GM18873 (cell line): ENCODE measurements around the gene HNRNPDL.
"Not testable (repeated sequence)": the region's sequence is repeated elsewhere in the genome, so short reads cannot be mapped to it uniquely, and the experiment has no call there.

ENCODE experiments used
- ATAC-seq: cut with Tn5 transposase; IDR thresholded peaks from one replicate; pipeline ENCODE4 v1.9.1; 2021; ENCODE audit warnings: mild to moderate bottlenecking, moderate library complexity, moderate number of reproducible peaks; ENCODE audit not compliant: unreplicated experiment, low FRiP score

The HNRNPDL gene

GRCh38 chr4:82434949-82435348 lies 4.7 kb upstream of the HNRNPDL start:
- no peak for ATAC-seq

- no peak for ATAC-seq
Observed at GRCh38 chr4:82433791-82434190, 3.5 kb upstream of the HNRNPDL start.

- ATAC-seq: no peak
Observed at GRCh38 chr4:82432596-82432995, 2.3 kb upstream of the HNRNPDL start.

DNA sequence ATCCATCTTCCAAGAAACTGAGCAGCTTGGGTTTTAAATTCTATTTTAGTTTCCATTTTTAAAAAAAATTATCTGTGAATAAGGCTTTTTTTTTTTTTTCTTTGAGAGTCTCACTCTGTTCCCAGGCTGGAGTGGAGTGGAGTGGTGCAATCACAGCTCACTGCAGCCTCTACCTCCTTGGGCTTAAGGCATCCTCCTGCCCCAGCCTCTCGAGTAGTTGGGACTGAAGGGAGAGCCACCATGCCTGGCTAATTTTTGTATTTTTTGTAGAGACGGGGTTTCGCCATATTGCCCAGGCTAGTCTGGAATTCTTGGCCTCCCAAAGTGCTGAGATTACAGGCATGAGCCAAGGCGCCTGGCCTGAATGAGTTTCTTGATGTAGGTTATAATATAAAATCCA lies 1.6 kb upstream of the HNRNPDL start:
- no peak for ATAC-seq

GRCh38 chr4:82430964-82431745 lies 893 bp upstream of the HNRNPDL start:
- ATAC-seq: peak; percentile 4

- ATAC-seq: peak; percentile 8
Observed at GRCh38 chr4:82429728-82430192, 502 bp downstream of the HNRNPDL start.

DNA sequence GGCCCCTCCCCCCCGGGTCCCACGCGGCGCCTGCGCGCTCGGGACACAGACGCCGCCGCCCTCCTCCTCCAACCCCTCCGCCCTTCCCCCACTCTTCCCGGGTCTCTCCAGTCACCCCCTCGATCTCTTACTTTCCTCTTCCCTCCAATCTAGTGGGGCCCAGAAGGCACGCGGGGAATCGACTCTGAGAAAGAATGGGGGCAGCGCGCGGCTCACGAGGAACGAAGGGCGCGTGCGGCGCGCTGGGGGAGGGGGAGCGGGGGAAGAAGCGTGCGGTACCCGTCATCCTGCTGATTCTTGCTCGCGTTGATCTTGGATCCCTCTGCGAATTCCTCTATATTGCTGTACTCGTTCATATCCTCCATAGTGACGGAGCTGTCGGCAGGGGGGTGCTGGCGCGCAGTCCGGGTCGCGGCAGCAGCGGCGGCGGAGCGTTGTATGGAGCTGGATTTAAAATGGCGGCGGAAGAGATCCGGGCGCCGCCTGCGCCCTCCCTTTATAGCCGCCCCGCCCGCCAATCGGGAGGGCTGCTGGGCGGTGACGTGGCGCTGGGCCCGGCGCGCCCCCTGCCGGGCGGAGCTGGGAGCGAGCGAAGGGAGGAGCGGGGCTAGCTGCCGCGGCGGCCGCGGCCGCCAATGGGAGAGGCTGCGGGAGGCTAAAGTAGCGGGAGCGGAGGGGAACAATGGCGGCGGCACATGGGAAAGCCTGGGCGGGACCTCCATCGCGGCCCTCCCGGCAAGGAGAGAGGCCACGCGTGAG lies 1.1 kb downstream of the HNRNPDL start:
- ATAC-seq: peak; percentile 44

GRCh38 chr4:82428526-82428968 lies 1.7 kb downstream of the HNRNPDL start:
- no peak for ATAC-seq

- no peak for ATAC-seq
Observed at GRCh38 chr4:82425478-82425877, 4.8 kb downstream of the HNRNPDL start.

DNA sequence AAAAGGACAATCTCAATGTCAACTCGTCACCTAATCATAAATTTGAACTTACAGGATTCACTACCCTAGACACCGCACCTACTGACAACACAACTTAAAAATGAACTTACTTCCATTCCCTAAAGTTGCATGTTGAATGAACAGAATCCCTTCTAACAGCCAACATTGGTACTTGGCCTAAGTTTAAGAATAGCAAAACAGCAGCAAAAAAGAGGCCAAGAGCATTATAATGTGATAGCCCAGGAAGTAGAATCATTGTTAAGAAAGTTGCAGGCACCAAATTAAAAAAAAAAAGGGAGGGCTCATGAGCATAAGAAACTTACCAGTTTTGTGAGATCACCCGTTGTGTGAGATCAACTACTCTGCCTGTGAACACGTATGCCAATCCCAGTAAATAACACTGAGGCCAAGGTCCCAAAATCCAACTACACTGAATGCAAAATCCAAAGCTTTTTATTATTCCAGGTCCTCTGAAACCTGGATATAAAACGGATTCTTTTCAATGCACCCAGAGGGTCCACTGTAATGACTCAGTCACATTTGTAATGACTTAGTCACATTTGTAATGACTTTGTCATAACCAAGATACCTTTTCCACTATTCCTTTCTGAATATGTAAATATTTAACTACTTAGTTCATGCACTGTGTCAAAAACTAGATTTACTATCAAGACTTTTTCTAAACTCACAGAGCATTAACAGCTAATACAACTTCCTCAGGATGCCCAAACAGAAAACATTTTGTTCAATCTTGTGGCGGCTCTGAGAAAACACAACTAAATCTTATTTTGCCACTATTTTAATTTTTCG lies 6.8 kb downstream of the HNRNPDL start:
- no peak for ATAC-seq

- ATAC-seq: no peak
Observed at GRCh38 chr4:82422616-82423015, 7.6 kb downstream of the HNRNPDL start.

DNA sequence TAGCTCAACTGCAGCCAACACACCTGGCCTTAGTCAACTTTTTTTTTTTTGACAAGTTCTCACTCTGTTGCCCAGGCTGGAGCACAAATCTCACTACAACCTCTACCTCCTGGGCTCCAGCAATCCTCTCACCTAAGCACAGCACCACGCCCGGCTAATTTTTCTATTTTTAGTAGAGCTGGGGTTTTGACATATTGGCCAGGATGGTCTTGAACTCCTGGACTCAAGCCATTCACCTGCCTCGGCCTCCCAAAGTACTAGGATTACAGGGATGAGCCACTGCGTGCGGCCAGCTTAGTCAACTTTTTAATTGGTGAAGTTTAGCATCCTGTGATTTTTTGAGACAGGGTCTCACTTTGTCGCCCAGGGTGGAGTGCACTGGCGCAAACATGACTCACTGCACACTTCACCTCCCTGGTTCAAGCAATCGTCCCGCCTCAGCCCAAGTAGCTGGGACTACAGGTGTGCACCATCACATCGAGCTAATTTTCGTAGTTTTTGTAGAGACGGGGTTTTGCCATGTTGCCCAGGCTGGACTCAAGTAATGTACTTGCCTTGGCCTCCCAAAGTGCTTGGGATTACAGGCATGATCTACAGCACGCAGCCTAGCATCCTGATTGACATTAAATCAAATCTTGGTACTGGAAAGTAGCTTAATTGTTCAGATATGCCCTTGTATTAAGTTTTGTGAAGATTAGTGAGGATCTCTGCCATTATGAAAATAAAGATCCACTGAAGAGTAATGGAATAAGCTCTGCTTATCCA lies 8.3 kb downstream of the HNRNPDL start:
- ATAC-seq: no peak

DNA sequence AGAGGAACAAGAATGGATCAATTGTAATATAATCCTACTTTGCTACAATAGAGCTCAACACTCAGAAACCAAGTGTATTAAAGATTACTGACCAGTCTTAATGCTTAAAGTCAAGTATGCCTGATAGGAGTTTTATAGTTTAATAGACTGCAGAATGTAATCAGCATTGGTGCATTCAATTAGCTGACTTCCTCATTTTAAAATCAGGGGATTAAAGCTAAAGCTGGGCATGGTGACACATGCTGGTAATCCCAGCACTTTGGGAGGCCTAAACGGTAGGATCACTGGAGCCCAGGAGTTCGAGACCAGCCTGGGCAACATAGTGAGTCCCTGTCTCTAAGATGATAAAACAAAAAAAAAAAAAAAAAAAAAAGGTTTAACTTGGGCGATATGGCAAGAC lies 10.8 kb downstream of the HNRNPDL start:
- no peak for ATAC-seq

- ATAC-seq: no peak
Observed at GRCh38 chr4:82415922-82416365, 14.3 kb downstream of the HNRNPDL start.

GRCh38 chr4:82415061-82415460 lies 15.2 kb downstream of the HNRNPDL start:
- ATAC-seq: not testable (repeated sequence)

DNA sequence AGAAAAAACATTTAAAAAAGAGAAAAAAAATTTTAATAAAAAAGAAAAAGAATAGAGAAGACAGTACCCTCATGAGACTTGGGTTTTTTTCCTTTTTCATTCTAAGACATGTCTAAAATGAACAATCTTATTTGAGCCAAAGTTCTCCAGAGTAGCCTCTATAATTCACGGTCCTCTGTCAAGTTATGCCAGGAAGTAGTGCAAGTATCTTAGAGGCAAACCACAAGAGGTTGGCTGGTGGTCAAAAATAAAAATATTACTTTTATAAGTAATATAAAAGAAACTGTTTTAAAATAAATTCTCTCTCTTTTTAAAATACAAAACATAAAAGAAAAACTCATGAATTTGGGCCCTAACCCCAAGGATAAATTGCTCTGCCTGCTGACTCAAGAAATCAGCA lies 26.5 kb downstream of the HNRNPDL start:
- no peak for ATAC-seq

- ATAC-seq: no peak
Observed at GRCh38 chr4:82402196-82402775, 28.0 kb downstream of the HNRNPDL start.

- no peak for ATAC-seq
Observed at GRCh38 chr4:82401600-82401999, 28.7 kb downstream of the HNRNPDL start.

- ATAC-seq: no peak
Observed at GRCh38 chr4:82398263-82398662, 32.0 kb downstream of the HNRNPDL start.

- no peak for ATAC-seq
Observed at GRCh38 chr4:82397527-82397926, 32.7 kb downstream of the HNRNPDL start.
